AG04449 (cell line): ENCODE measurements around the gene SPANXN4.

Experiments
- CTCF ChIA-PET: fragments of 350-600 bp; formaldehyde crosslinking; extraction: SDS; loops from one replicate; lab custom pipeline; 2021; ENCODE audit warnings: antibody characterized with exemption; lab: Yijun Ruan, JAX
- POLR2A ChIA-PET: fragments of 400-600, 350-600 bp; formaldehyde crosslinking; extraction: SDS; loops from one replicate; lab custom pipeline; 2020; ENCODE audit warnings: antibody characterized with exemption, inconsistent platforms; lab: Yijun Ruan, JAX
- DNase-seq: peaks from one replicate; pipeline ENCODE4 v3.0.0-alpha.2; 2010; ENCODE audit warnings: low read depth, low spot score
- H3K4me3 ChIP-seq: 2 replicates; pipeline ENCODE4 v1.5.1; 2011; ENCODE audit warnings: low read depth, mild to moderate bottlenecking, control low read depth, low read length
- TF ChIP-seq, protein P1 (sequence below): IDR thresholded peaks from one replicate; pipeline ENCODE4 v1.5.1; 2011; ENCODE audit warnings: mild to moderate bottlenecking, moderate library complexity, low read length, control low read depth, inconsistent platforms; ENCODE audit not compliant: insufficient read depth; ENCODE audit errors: missing control alignments

SPANXN4 gene

DNA sequence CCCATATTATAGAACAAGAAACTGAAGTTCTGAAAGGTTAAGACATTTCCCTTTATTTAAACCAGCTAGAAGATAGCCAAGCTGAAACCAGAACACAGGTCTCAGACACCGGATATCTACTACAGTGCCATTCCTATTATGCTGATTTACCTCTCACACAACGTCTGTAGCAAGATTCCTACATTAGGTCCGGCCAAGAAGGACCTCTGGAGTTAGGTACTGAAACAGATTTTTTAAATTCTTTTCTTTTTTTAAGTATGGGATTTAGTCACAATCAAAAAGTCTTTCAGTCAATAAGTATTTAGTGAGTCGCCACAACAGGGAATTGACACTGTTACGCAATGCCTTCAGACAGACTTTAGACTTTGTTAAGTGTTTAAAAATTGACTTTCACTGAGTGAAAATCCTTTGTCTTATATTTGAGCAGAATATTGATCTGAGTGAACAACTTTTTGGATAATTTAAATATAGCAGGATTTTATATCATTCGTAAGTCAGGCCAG is 26.5 kb upstream of the SPANXN4 start:
- H3K4me3 ChIP-seq, result no peak overlapping the region
- TF ChIP-seq, protein P1, sequence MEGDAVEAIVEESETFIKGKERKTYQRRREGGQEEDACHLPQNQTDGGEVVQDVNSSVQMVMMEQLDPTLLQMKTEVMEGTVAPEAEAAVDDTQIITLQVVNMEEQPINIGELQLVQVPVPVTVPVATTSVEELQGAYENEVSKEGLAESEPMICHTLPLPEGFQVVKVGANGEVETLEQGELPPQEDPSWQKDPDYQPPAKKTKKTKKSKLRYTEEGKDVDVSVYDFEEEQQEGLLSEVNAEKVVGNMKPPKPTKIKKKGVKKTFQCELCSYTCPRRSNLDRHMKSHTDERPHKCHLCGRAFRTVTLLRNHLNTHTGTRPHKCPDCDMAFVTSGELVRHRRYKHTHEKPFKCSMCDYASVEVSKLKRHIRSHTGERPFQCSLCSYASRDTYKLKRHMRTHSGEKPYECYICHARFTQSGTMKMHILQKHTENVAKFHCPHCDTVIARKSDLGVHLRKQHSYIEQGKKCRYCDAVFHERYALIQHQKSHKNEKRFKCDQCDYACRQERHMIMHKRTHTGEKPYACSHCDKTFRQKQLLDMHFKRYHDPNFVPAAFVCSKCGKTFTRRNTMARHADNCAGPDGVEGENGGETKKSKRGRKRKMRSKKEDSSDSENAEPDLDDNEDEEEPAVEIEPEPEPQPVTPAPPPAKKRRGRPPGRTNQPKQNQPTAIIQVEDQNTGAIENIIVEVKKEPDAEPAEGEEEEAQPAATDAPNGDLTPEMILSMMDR, result no peak
- no peak for DNase-seq
- ChIA-PET POLR2A (no interaction called here), CTCF (no interaction called here)

DNA sequence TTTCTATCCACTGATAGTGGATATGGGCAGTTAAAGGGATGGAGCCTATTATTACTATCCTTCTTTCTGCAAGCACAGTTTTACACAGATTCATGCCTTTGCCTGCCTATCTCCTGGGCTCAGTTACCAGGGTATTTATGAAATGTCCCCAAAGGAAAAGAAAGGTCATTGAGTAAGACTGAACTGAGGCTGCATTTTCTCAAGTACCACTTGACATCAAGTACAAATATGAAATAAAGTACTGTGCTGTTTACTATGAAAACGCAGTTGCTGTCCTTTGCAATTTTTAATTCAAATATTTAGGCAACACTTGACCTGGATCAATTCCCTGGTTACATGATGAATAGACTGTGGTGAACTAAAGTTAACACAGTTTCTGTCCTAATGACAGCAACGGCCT is 23.5 kb upstream of the SPANXN4 start:
- CTCF ChIA-PET, result no interaction called here
- H3K4me3 ChIP-seq, result no peak overlapping the region
- no peak for DNase-seq
- POLR2A ChIA-PET, result no interaction called here
- TF ChIP-seq, protein P1, result no peak

DNA sequence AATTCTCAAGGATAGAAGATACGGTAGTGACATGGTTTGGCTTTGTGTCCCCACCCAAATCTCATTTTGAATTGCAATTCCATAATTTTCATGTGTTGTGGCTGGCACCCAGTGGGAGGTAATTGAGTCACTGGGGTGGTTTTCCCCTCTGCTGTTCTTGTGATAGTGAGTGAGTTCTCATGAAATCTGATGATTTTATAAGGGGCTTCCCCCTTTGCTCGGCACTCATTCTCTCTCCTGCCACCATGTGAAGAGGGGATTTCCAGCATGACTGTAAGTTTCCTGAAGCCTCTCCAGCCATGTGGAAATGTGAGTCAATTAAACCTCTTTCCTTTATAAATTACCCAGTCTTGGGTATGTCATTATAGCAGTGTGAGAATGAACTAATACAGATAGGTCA is 8.5 kb upstream of the SPANXN4 start:
- ChIA-PET POLR2A (no interaction called here), CTCF (no interaction called here)
- TF ChIP-seq, protein P1, result no peak
- H3K4me3 ChIP-seq, result no peak overlapping the region
- DNase-seq, result no peak

DNA sequence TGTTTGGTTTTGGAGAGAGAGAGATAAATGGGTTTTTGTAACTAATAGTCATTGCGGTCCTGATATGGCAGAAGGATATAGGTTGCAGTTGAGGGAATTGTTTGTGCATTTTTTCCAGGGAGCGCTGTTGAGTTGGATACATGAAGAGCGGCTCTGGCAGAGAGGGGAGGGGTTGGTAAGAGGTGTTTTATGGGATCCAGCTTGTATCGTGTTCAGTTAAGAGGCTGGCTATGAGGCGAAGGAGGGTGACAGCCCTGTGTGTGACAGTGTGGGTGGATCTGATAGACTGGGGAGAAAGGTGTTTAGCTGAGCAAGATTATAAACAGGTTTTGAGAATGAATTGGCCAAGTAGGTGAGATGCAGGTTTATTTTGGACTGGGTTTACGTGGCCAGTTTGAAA is 1.5 kb downstream of the SPANXN4 start:
- TF ChIP-seq, protein P1, result no peak
- POLR2A ChIA-PET, result no interaction called here
- DNase-seq, result no peak
- CTCF ChIA-PET, result no interaction called here
- no peak overlapping the region for H3K4me3 ChIP-seq

DNA sequence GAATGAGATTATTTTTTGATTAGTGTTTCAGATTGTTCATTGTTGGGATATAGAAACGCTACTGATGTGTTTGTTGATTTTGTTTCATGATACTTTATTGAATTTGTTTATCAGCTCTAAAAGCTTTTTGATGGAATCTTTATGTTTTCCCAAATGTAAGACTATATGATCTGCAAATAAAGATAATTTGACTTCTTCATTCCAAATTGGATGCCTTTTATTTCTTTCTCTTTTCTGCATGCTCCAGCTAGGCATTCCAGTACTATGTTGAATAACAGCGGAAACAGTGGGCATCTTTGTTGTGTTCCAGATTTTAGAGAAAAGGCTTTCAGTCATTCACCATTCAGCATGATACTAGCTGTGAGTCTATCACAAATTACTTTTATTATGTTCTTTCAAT is 21.8 kb downstream of the SPANXN4 start:
- no peak overlapping the region for H3K4me3 ChIP-seq
- TF ChIP-seq, protein P1, result no peak
- no peak for DNase-seq
- ChIA-PET CTCF (no interaction called here), POLR2A (no interaction called here)

DNA sequence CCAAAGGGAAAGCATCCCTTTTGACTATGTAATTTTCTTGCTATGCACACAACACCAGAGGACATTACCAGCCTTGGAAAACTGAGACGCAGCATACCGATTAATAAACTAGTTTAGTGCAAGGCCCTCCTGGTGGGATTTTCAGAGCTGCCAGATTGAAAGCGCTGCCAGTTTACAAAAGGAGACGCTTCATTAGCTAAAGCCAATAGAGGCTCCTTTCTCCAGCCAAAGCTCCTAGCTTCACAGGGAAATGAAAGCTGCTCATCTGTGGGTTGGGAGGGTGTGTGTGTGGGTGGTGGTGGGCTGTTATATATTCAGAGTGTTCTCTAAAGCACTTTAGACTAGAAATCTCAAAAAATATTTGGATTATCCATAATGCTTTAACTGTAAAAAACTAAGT is 32.4 kb downstream of the SPANXN4 start:
- TF ChIP-seq, protein P1, result no peak
- no peak for DNase-seq
- ChIA-PET POLR2A (no interaction called here), CTCF (no interaction called here)
- no peak overlapping the region for H3K4me3 ChIP-seq
